ENCODE data around the gene UVSSA.

UVSSA gene

DNA sequence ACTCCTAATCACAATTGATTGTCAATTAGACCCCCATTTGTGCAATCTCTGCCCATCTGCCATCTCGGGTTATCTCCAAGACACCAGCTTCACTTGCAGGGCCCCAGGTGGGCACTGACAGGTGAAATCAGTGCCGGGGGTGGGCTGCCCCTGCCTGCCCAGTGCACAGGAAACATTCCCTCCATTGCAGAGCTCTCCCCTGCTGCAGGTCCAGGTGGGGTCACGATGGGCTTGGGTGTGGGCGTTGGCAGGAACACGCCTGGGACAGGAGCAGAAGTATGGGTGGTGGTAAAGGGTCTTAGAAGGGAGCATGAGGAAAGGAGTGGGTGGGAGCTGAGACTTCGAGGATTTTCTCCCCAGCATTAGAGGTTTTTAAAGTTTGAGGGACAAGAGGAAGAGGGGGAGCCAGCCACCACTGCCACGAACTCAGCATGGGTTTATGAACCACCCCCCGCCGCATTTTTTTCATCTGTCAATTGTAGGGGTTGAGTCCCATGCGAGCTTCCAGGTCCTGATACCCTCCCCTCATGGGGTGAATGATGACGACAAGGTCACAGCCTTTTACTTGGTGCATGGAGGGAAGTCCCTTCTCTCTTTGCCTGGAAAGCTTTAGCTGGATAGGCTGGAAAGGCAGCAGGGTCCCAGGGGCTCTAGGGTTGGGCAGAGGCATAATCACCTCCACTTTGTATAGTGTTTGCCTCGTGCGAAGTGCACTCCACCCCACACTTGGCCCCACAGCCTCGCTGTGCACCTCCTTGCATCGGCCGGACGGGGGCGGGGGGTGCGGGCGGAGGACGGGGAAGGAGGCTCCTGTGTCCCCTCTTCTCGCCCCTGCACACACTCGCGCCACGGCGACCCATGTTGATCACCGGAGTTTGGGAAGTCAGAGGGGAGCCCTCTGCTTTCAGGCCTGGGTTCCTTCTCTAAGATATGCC, 62.8 kb downstream of the UVSSA start:
- Histone ChIP-seq H3K27ac (ENCODE audit: low read length) (no peak overlapping the region), H3F3A (ENCODE audit: insufficient read depth, low read length) (no peaks in the 10 kb centered on the region), H3K4me2 (ENCODE audit: low read depth, low read length) (no peak overlapping the region), H3K9ac (ENCODE audit: low read length) (no peak overlapping the region), H3K79me2 (ENCODE audit: low read length) (no peaks in the 10 kb centered on the region), H3K4me1 (ENCODE audit: low read length) (no peaks in the 10 kb centered on the region), H3K27me3 (replicated peaks; ENCODE audit: insufficient read depth, low read length) (no peaks in the 10 kb centered on the region), H3K4me3 (ENCODE audit: low read length) (no peak overlapping the region), H3K9me2 (replicated peaks; ENCODE audit: insufficient read depth, low read length) (no peaks in the 10 kb centered on the region), H3K36me3 (replicated peaks; ENCODE audit: insufficient read depth, low read length) (no peaks in the 10 kb centered on the region), H2AFZ (ENCODE audit: low read length) (no peak overlapping the region), H4K20me1 (ENCODE audit: insufficient read depth, low read length) (no peaks in the 10 kb centered on the region), H3K9me3 (replicated peaks; ENCODE audit: insufficient read depth, low read length) (no peaks in the 10 kb centered on the region)
- TF ChIP-seq EZH2phosphoT487 (IDR thresholded peaks at IDR 0.05; ENCODE audit: low read length) (no peak), EZH2 (optimal IDR thresholded peaks at IDR 0.05; ENCODE audit: low read depth, low read length) (no peak)
- TF ChIP-seq, protein P1, sequence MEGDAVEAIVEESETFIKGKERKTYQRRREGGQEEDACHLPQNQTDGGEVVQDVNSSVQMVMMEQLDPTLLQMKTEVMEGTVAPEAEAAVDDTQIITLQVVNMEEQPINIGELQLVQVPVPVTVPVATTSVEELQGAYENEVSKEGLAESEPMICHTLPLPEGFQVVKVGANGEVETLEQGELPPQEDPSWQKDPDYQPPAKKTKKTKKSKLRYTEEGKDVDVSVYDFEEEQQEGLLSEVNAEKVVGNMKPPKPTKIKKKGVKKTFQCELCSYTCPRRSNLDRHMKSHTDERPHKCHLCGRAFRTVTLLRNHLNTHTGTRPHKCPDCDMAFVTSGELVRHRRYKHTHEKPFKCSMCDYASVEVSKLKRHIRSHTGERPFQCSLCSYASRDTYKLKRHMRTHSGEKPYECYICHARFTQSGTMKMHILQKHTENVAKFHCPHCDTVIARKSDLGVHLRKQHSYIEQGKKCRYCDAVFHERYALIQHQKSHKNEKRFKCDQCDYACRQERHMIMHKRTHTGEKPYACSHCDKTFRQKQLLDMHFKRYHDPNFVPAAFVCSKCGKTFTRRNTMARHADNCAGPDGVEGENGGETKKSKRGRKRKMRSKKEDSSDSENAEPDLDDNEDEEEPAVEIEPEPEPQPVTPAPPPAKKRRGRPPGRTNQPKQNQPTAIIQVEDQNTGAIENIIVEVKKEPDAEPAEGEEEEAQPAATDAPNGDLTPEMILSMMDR (IDR thresholded peaks at IDR 0.05; ENCODE audit: low read length), result no peak
- no peak for DNase-seq

DNA sequence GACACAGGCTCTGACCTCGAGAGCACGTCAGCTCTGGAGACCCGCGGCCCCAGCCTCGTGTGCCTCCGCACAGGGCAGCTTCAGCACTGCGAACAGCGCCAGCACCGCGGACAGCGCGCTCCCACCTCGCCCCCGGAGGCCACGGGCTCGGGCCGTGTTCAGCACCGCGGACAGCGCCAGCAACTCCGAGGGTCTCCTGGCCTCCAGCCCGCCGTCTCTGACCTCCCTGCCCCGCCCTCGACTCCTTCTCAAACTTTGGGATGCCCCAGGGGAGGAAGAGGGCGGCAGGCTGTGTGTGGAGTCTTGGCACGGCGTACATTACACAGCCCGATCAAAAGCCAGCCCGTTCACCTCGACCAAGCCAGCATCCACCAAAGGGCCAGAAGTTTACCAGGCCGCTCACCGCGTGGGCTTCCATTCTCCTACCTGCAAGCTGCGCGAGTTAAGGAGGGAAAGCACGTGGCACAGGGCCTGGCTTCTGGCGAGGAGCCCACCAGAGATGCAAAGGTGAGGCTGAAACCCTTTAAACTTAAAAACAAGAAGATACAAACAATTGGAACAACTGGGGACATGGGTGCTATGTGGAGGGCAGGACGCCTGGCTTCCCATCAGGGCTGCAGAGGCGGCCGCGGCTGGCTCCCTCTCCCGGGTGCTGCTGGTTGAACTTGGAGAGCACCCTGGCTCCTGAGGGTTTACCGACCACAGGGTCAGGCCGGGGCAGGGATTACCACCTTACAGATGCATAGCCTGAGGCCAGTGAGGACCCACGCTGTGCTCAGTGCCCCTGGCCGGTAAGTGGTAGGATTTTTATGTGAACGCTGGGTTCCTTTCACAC, 63.7 kb downstream of the UVSSA start:
- H3K27me3 ChIP-seq (replicated peaks; ENCODE audit: insufficient read depth, low read length), result no peaks in the 10 kb centered on the region
- no peak overlapping the region for H3K4me3 ChIP-seq (ENCODE audit: low read length)
- no peaks in the 10 kb centered on the region for H3F3A ChIP-seq (ENCODE audit: insufficient read depth, low read length)
- no peak overlapping the region for H2AFZ ChIP-seq (ENCODE audit: low read length)
- H3K36me3 ChIP-seq (replicated peaks; ENCODE audit: insufficient read depth, low read length), result no peaks in the 10 kb centered on the region
- no peaks in the 10 kb centered on the region for H3K79me2 ChIP-seq (ENCODE audit: low read length)
- DNase-seq, result peak; percentile 33
- TF ChIP-seq, protein P1 (IDR thresholded peaks at IDR 0.05; ENCODE audit: low read length), result no peak
- TF ChIP-seq EZH2phosphoT487 (IDR thresholded peaks at IDR 0.05; ENCODE audit: low read length), result no peak
- TF ChIP-seq EZH2 (optimal IDR thresholded peaks at IDR 0.05; ENCODE audit: low read depth, low read length), result no peak
- H3K9me2 ChIP-seq (replicated peaks; ENCODE audit: insufficient read depth, low read length), result no peaks in the 10 kb centered on the region
- no peak overlapping the region for H3K4me2 ChIP-seq (ENCODE audit: low read depth, low read length)
- no peaks in the 10 kb centered on the region for H4K20me1 ChIP-seq (ENCODE audit: insufficient read depth, low read length)
- H3K27ac ChIP-seq (ENCODE audit: low read length), result no peak overlapping the region
- no peaks in the 10 kb centered on the region for H3K4me1 ChIP-seq (ENCODE audit: low read length)
- H3K9ac ChIP-seq (ENCODE audit: low read length), result no peak overlapping the region
- H3K9me3 ChIP-seq (replicated peaks; ENCODE audit: insufficient read depth, low read length), result no peaks in the 10 kb centered on the region

DNA sequence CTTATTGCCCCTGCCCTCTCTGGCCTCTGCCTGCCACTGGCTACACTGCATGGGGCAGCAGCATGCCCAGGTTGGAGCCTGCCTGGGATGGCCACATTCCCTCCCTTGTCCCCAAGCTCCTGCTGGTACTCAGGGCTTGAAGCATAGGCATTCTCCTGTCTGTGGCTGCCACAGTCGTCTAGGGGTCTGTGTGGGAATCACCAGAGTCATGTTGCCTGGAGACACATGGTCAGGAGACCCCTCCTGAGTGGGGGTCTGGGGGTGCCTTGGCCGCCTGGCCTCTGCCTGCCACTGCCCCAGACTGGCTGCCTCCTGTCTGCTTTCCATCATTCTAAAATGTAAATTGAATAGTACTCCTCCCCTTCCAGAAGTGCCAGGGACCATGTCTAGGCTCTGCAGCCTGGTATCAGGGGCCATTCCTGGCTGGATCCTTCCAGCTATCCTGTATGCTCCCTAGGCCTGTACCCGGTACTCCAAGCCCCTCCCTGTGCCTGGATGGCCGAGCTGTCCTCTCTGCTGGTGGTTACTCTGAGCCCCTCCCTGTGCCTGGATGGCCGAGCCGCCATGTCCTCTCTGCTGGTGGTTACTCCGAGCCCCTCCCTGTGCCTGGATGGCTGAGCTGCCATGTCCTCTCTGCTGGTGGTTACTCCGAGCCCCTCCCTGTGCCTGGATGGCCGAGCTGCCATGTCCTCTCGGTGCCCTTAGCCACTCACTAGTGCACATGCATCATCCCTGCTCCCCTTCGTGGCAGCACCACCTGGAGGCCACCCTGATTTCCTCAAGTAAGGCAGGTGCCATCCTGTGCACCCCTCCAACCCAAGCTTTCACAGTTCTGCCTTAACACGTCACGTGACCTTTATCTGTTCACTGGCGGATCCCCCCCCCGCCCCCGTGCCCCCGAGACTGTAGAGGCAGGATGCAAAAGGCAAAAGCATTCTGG, 64.7 kb downstream of the UVSSA start:
- H4K20me1 ChIP-seq (ENCODE audit: insufficient read depth, low read length), result no peaks in the 10 kb centered on the region
- H3K36me3 ChIP-seq (replicated peaks; ENCODE audit: insufficient read depth, low read length), result no peaks in the 10 kb centered on the region
- no peak for DNase-seq
- H3K27me3 ChIP-seq (replicated peaks; ENCODE audit: insufficient read depth, low read length), result no peaks in the 10 kb centered on the region
- TF ChIP-seq EZH2 (optimal IDR thresholded peaks at IDR 0.05; ENCODE audit: low read depth, low read length) (no peak), EZH2phosphoT487 (IDR thresholded peaks at IDR 0.05; ENCODE audit: low read length) (no peak)
- TF ChIP-seq, protein P1 (IDR thresholded peaks at IDR 0.05; ENCODE audit: low read length), result no peak
- H3F3A ChIP-seq (ENCODE audit: insufficient read depth, low read length), result no peaks in the 10 kb centered on the region
- H2AFZ ChIP-seq (ENCODE audit: low read length), result no peak overlapping the region
- H3K79me2 ChIP-seq (ENCODE audit: low read length), result no peaks in the 10 kb centered on the region
- H3K9me3 ChIP-seq (replicated peaks; ENCODE audit: insufficient read depth, low read length), result no peaks in the 10 kb centered on the region
- H3K9me2 ChIP-seq (replicated peaks; ENCODE audit: insufficient read depth, low read length), result no peaks in the 10 kb centered on the region
- no peaks in the 10 kb centered on the region for H3K4me1 ChIP-seq (ENCODE audit: low read length)
- no peak overlapping the region for H3K4me2 ChIP-seq (ENCODE audit: low read depth, low read length)
- no peak overlapping the region for H3K9ac ChIP-seq (ENCODE audit: low read length)
- no peak overlapping the region for H3K27ac ChIP-seq (ENCODE audit: low read length)
- H3K4me3 ChIP-seq (ENCODE audit: low read length), result no peak overlapping the region

All from MM.1S (cell line).